Measurements from ENCODE around the gene BCL2L12.
"Not testable (repeated sequence)": the region's sequence is repeated elsewhere in the genome, so short reads cannot be mapped to it uniquely, and the experiment has no call there.

The BCL2L12 gene, protein sequence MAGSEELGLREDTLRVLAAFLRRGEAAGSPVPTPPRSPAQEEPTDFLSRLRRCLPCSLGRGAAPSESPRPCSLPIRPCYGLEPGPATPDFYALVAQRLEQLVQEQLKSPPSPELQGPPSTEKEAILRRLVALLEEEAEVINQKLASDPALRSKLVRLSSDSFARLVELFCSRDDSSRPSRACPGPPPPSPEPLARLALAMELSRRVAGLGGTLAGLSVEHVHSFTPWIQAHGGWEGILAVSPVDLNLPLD

GRCh38 chr19:49665351-49666119, at the start of gene BCL2L12, which contains the start of gene IRF3:
Gene BCL2L12 (plus strand): TSS chr19:49665933. CDS start chr19:49666693, 760 bp downstream.
Gene IRF3 (minus strand): TSS chr19:49665857. CDS start chr19:49664838, 1,019 bp downstream.
- TF ChIP-seq CTCF (conservative IDR thresholded peaks at IDR 0.05), result no peak

DNA sequence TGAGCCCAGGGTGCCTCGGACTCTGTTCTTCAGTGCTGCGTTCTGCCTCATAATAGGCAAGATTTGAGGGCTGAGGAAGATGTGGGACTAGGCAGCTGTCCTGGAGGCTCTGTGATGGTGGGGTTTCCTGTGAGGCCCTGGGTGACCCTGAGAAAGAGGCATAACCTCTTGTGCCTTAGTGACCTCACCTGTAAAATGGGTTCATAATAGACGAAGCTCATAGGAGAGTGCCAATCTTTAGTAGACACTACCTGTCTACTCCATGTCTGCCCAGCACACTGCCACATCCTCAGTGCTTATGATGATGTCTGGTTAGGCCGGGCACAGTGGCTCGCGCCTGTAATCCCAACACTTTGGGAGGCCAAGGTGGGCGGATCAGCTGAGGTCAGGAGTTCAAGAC, 49.2 kb upstream of the BCL2L12 start:
- H3K27ac ChIP-seq, result no peak overlapping the region
- TF ChIP-seq CTCF (conservative IDR thresholded peaks at IDR 0.05), result no peak

More at GRCh38 chr19:49665351-49666119, at the start of gene BCL2L12, which contains the start of gene IRF3:
- peak within 1 kb of the TSS; percentile 92 for H3K27ac ChIP-seq

- H3K27ac ChIP-seq, result no peak overlapping the region
- TF ChIP-seq CTCF (conservative IDR thresholded peaks at IDR 0.05), result no peak
Observed at GRCh38 chr19:49616945-49617344, 48.8 kb upstream of the BCL2L12 start.

- not testable (repeated sequence) for H3K27ac ChIP-seq
Observed at GRCh38 chr19:49617860-49618259, 47.9 kb upstream of the BCL2L12 start.

DNA sequence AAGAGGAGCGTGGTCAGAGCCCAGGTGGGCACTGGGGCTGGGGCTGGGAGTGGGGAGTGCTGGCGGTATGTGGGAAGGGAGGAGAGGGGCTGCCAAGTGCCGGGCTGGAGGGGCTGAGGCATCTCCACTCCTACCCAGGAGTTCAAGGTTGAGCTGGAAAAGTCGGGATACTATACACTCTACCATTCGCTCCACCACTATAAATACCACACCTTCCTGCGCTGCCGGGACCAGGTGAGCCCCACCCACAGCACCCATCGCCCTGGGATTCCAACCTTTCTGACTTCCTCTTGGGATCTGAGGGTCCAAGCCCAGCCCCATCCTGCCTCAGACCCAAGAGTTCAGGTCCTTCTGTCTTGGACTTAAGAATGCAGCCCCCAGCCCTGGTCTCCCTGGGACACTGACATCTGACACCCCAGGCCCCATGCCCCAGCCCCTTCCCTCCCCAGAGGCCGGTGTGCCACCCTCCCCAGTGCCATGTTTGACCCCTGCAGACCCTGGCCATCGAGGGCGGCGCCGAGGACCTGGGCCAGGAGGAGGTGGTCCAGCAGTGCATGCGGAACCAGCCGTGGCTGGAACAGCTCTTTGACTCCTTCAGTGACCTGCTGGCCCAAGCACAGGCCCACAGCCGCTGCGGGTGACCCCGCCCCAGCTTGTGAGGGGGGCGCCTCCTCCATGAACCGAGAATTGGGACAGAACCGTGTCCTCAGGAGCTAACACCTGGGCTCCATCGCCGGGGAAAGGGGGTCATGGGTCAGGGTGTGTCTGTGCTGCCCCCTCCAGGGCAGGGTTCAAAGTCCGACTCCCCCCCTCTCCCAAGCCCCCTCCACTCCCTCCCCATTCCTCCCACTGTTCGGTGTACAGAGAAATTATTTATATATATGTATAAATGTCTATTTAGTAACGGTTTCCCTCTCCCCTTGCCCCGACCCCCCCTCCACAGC, 40.5 kb upstream of the BCL2L12 start:
- no peak for TF ChIP-seq CTCF (conservative IDR thresholded peaks at IDR 0.05)
- no peak overlapping the region for H3K27ac ChIP-seq

DNA sequence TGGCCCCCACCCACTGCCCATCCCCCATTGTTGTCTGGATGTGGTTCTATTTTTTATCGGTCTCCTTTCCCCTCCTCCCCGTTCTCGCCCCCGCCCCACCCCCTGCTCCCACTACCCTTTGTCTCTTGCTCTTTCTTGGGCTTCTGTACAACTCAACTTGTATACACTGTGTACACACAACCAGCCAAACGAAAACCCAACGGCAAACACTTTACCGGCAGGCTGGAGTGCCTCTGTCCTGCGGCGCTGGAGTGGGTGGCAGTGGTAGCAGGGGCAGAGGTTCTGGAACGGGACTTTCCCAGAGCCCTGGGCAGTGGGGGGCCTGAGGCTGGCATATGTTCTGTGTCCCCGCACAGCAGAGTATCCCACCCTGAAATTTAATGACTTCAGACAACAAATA, 39.5 kb upstream of the BCL2L12 start:
- no peak for TF ChIP-seq CTCF (conservative IDR thresholded peaks at IDR 0.05)
- H3K27ac ChIP-seq, result no peak overlapping the region

GRCh38 chr19:49629659-49630058, 36.1 kb upstream of the BCL2L12 start:
- no peak for TF ChIP-seq CTCF (conservative IDR thresholded peaks at IDR 0.05)
- H3K27ac ChIP-seq, result peak overlapping the region; percentile 80

Data from VCaP (cell line).